HEK293 (cell line): Measurements from ENCODE around the gene DNAJC4.

Experiments
- CTCF ChIA-PET: fragments of 350-600 bp; formaldehyde crosslinking; extraction: SDS; loops from one replicate; lab custom pipeline; 2021; ENCODE audit warnings: antibody characterized with exemption; lab: Yijun Ruan, JAX
- POLR2A ChIA-PET: fragments of 300-600 bp; formaldehyde crosslinking; extraction: SDS; loops from one replicate; lab custom pipeline; 2020; ENCODE audit warnings: antibody characterized with exemption, inconsistent platforms; lab: Yijun Ruan, JAX
- H3K27ac ChIP-seq: fragments of 200-500 bp; sonication (Bioruptor generic); 2 replicates; pipeline ENCODE4 v1.5.1; 2014; ENCODE audit warnings: low read depth, low read length, control low read depth, inconsistent platforms; ENCODE audit errors: extremely low read depth
- H3K36me3 ChIP-seq, 2 experiments: fragments of 200-500 bp in 1 of 2; sonication (Bioruptor generic) in 1 of 2; 1 replicate in 1 of 2; 2 replicates in 1 of 2; pipeline ENCODE4 v1.5.1; 2014 to 2017; ENCODE audit warnings: inconsistent platforms in 2 of 2, low read length in 2 of 2; ENCODE audit not compliant: control insufficient read depth in 2 of 2, insufficient read depth in 1 of 2
- H3K4me1 ChIP-seq: fragments of 200-500 bp; sonication (Bioruptor generic); 2 replicates; pipeline ENCODE4 v1.5.1; 2014; ENCODE audit warnings: mild to moderate bottlenecking, low read length, inconsistent platforms; ENCODE audit not compliant: control insufficient read depth, insufficient read depth
- H3K4me3 ChIP-seq: 2 replicates; pipeline ENCODE4 v1.5.1; 2011; ENCODE audit warnings: low read depth, mild to moderate bottlenecking, control low read depth, low read length, moderate library complexity
- H3K9me3 ChIP-seq: fragments of 200-500 bp; sonication (Bioruptor generic); 2 replicates; pipeline ENCODE4 v1.5.1; 2014; ENCODE audit warnings: low read depth, low read length, inconsistent platforms; ENCODE audit not compliant: control insufficient read depth, insufficient read depth
- BCL6B ChIP-seq: fragments of 450-650 bp; formaldehyde crosslinking; IDR thresholded peaks from 2 replicates; pipeline ENCODE4 v1.5.1; 2017; ENCODE audit warnings: missing biosample characterization, missing genetic modification characterization
- KLF16 ChIP-seq: fragments of 450-650 bp; formaldehyde crosslinking; IDR thresholded peaks from 2 replicates; pipeline ENCODE4 v1.5.1; 2017; ENCODE audit warnings: missing biosample characterization, missing genetic modification characterization
- SP3 ChIP-seq: fragments of 450-650 bp; formaldehyde crosslinking; IDR thresholded peaks from 2 replicates; pipeline ENCODE4 v1.5.1; 2016; ENCODE audit warnings: missing biosample characterization, missing genetic modification characterization
- YY1 ChIP-seq: fragments of 450-650 bp; formaldehyde crosslinking; IDR thresholded peaks from 2 replicates; pipeline ENCODE4 v1.5.1; 2018; ENCODE audit warnings: missing biosample characterization, missing genetic modification characterization
- ZBTB10 ChIP-seq: fragments of 450-650 bp; formaldehyde crosslinking; IDR thresholded peaks from 2 replicates; pipeline ENCODE4 v1.5.1; 2016; ENCODE audit warnings: missing biosample characterization, missing genetic modification characterization
- ZBTB44 ChIP-seq: fragments of 450-650 bp; IDR thresholded peaks from 2 replicates; pipeline ENCODE4 v1.5.1; 2018; ENCODE audit warnings: missing biosample characterization, mild to moderate bottlenecking, missing genetic modification characterization
- ZFP41 ChIP-seq: fragments of 450-650 bp; formaldehyde crosslinking; IDR thresholded peaks from 2 replicates; pipeline ENCODE4 v1.5.1; 2016; ENCODE audit warnings: missing biosample characterization, missing genetic modification characterization, borderline replicate concordance
- ZNF169 ChIP-seq: fragments of 450-650 bp; formaldehyde crosslinking; IDR thresholded peaks from 2 replicates; pipeline ENCODE4 v1.5.1; 2016; ENCODE audit warnings: missing biosample characterization, missing genetic modification characterization
- ZNF184 ChIP-seq: fragments of 450-650 bp; IDR thresholded peaks from 2 replicates; pipeline ENCODE4 v1.5.1; 2018; ENCODE audit warnings: missing biosample characterization, mild to moderate bottlenecking, missing genetic modification characterization
- ZNF366 ChIP-seq: fragments of 450-650 bp; formaldehyde crosslinking; conservative IDR thresholded peaks from 2 replicates; pipeline ENCODE4 v1.5.1; 2016; ENCODE audit warnings: missing biosample characterization, missing genetic modification characterization
- ZNF426 ChIP-seq: fragments of 450-650 bp; formaldehyde crosslinking; IDR thresholded peaks from 2 replicates; pipeline ENCODE4 v1.5.1; 2017; ENCODE audit warnings: missing biosample characterization, missing genetic modification characterization, mild to moderate bottlenecking, inconsistent platforms, moderate library complexity
- ZNF518A ChIP-seq: fragments of 450-650 bp; formaldehyde crosslinking; conservative IDR thresholded peaks from 2 replicates; pipeline ENCODE4 v1.5.1; 2016; ENCODE audit warnings: low read depth, missing biosample characterization, missing genetic modification characterization
- ZNF548 ChIP-seq: fragments of 450-650 bp; formaldehyde crosslinking; IDR thresholded peaks from 2 replicates; pipeline ENCODE4 v1.5.1; 2016; ENCODE audit warnings: missing biosample characterization, missing genetic modification characterization
- ZNF560 ChIP-seq: fragments of 450-650 bp; formaldehyde crosslinking; IDR thresholded peaks from 2 replicates; pipeline ENCODE4 v1.5.1; 2017; ENCODE audit warnings: missing biosample characterization, missing genetic modification characterization, borderline replicate concordance
- ZNF621 ChIP-seq: fragments of 450-650 bp; formaldehyde crosslinking; IDR thresholded peaks from 2 replicates; pipeline ENCODE4 v1.5.1; 2017; ENCODE audit warnings: missing biosample characterization, missing genetic modification characterization
- TF ChIP-seq, protein P1 (sequence below): fragments of 450-650 bp; formaldehyde crosslinking; IDR thresholded peaks from 2 replicates; pipeline ENCODE4 v1.5.1; 2016; ENCODE audit warnings: missing biosample characterization, missing genetic modification characterization
- TF ChIP-seq, protein P2 (sequence below): fragments of 450-650 bp; formaldehyde crosslinking; IDR thresholded peaks from 2 replicates; pipeline ENCODE4 v1.5.1; 2017; ENCODE audit warnings: missing biosample characterization, missing genetic modification characterization
- TF ChIP-seq, protein P3 (sequence below): fragments of 450-650 bp; formaldehyde crosslinking; IDR thresholded peaks from 2 replicates; pipeline ENCODE4 v1.5.1; 2016; ENCODE audit warnings: missing biosample characterization, missing genetic modification characterization

The DNAJC4 gene

GRCh38 chr11:64248578-64248977, 18.2 kb downstream of the DNAJC4 start:
- POLR2A ChIA-PET, result interaction anchor here (1.2 kb wide), 1 partner anchor 22 kb away, joined by 3 read pairs; the partner anchor contains the start of genes NUDT22 and TRPT1
- no peak for TF ChIP-seq ZNF621
- TF ChIP-seq BCL6B (tag by site-specific recombination), result no peak
- TF ChIP-seq, protein P1, sequence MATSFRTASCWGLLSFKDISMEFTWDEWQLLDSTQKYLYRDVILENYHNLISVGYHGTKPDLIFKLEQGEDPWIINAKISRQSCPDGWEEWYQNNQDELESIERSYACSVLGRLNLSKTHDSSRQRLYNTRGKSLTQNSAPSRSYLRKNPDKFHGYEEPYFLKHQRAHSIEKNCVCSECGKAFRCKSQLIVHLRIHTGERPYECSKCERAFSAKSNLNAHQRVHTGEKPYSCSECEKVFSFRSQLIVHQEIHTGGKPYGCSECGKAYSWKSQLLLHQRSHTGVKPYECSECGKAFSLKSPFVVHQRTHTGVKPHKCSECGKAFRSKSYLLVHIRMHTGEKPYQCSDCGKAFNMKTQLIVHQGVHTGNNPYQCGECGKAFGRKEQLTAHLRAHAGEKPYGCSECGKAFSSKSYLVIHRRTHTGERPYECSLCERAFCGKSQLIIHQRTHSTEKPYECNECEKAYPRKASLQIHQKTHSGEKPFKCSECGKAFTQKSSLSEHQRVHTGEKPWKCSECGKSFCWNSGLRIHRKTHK (tag by site-specific recombination), result no peak
- no peak for TF ChIP-seq ZNF169 (tag by site-specific recombination)
- TF ChIP-seq, protein P2, sequence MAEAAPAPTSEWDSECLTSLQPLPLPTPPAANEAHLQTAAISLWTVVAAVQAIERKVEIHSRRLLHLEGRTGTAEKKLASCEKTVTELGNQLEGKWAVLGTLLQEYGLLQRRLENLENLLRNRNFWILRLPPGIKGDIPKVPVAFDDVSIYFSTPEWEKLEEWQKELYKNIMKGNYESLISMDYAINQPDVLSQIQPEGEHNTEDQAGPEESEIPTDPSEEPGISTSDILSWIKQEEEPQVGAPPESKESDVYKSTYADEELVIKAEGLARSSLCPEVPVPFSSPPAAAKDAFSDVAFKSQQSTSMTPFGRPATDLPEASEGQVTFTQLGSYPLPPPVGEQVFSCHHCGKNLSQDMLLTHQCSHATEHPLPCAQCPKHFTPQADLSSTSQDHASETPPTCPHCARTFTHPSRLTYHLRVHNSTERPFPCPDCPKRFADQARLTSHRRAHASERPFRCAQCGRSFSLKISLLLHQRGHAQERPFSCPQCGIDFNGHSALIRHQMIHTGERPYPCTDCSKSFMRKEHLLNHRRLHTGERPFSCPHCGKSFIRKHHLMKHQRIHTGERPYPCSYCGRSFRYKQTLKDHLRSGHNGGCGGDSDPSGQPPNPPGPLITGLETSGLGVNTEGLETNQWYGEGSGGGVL (tag by site-specific recombination), result no peak
- TF ChIP-seq KLF16 (tag by site-specific recombination), result no peak
- TF ChIP-seq ZBTB10 (tag by site-specific recombination), result no peak
- no peak for TF ChIP-seq ZBTB44 (tag by site-specific recombination)
- no peak for TF ChIP-seq SP3
- no peak for TF ChIP-seq YY1
- TF ChIP-seq ZNF426 (tag by site-specific recombination), result no peak
- TF ChIP-seq, protein P3, sequence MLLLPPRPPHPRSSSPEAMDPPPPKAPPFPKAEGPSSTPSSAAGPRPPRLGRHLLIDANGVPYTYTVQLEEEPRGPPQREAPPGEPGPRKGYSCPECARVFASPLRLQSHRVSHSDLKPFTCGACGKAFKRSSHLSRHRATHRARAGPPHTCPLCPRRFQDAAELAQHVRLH (tag by site-specific recombination), result no peak
- no peak for TF ChIP-seq ZFP41 (tag by site-specific recombination)
- H3K4me3 ChIP-seq, result no peak overlapping the region

GRCh38 chr11:64249038-64249437, 18.7 kb downstream of the DNAJC4 start:
- H3K4me3 ChIP-seq, result no peak overlapping the region
- POLR2A ChIA-PET, result interaction anchor here (0.9 to 4.2 kb wide), 4 partner anchors 8 to 23 kb away, joined by 3 to 52 read pairs (median 6); partner anchors contain the start of genes FKBP2, NUDT22 and TRPT1
- H3K9me3 ChIP-seq, result no peaks in the 10 kb centered on the region
- CTCF ChIA-PET, result interaction anchor here (1.0 kb wide), 1 partner anchor 9 kb away, joined by 3 read pairs; no protein-coding TSS in a partner anchor
- H3K27ac ChIP-seq, result no peak overlapping the region
- peaks cover 0 to 9% of the 10 kb centered on the region in 2 experiments; a peak in 1 of 3 replicates for H3K36me3 ChIP-seq
- peaks cover 10% of the 10 kb centered on the region for H3K4me1 ChIP-seq
- TF ChIP-seq ZNF366 (tag by site-specific recombination), result no peak
- no peak for TF ChIP-seq ZNF518A (tag by site-specific recombination)
- no peak for TF ChIP-seq SP3
- TF ChIP-seq ZNF184 (tag by site-specific recombination), result no peak
- no peak for TF ChIP-seq ZNF560 (tag by site-specific recombination)
- TF ChIP-seq ZNF548 (tag by site-specific recombination), result no peak

More at GRCh38 chr11:64248578-64248977, 18.2 kb downstream of the DNAJC4 start:
- peaks cover 0 to 14% of the 10 kb centered on the region in 2 experiments; a peak in 1 of 3 replicates for H3K36me3 ChIP-seq
- H3K9me3 ChIP-seq, result no peaks in the 10 kb centered on the region
- peaks cover 10% of the 10 kb centered on the region for H3K4me1 ChIP-seq
- CTCF ChIA-PET, result interaction anchor here (1.0 kb wide), 1 partner anchor 10 kb away, joined by 3 read pairs; no protein-coding TSS in a partner anchor
- H3K27ac ChIP-seq, result no peak overlapping the region
